GM19452 (cell line): ENCODE measurements around the gene ATP10A.
"Not testable (repeated sequence)": the region's sequence is repeated elsewhere in the genome, so short reads cannot be mapped to it uniquely, and the experiment has no call there.

Experiments
- ATAC-seq: cut with Tn5 transposase; IDR thresholded peaks from one replicate; pipeline ENCODE4 v1.9.1; 2021; ENCODE audit not compliant: unreplicated experiment

The ATP10A gene

DNA sequence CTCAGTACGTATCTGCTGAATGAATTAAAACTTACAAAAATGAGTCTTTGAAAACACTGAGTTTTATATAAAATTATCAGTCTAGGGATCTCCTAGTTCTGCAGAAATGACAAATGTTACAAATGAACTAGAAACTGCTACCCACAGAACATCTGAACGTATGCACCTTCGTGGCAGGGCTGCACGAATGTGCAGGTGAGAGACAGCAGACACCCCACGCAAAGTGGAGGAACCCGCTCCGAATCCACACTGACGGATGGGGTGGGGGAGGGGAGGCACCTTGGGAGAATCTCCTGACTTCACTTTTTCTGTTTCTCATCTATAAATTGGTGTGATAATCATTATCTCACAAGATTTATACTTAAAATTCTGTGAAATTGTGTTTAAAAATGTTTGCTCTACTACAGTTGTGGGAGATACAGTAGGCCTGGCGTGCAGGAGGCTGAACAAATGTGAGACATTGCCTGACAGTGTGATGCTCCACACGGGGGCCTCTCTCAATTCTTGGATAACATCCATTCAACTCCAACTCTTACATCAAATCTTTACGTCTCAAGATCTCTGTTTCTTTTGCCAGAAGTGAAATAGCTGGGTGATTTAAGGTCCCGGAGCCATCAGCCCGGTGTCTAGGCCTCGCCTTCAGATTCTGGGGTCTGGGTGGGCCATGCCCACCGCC lies 86.9 kb downstream of the ATP10A start:
- ATAC-seq: no peak

- no peak for ATAC-seq
Observed at GRCh38 chr15:25775317-25775912, 87.7 kb downstream of the ATP10A start.

DNA sequence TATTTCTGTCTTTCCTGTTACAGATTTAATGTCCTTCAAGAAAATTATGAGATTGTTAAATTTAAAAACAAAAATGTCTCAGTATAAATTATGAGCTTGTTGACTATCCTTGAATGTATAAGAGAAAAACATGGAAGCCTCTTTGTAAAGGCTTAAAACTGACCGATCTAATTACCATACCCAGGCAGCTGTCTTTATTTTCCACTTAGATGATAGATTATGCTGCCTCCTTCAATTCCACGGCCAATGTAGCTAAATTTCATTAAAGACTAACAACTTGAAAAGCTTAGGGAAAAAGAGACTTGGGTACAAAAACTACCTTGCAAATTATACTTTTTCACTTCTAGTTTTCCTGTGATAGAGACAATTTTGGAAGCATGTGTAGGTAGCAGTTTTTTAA lies 88.3 kb downstream of the ATP10A start:
- ATAC-seq: no peak

- ATAC-seq: no peak
Observed at GRCh38 chr15:25773248-25773647, 89.9 kb downstream of the ATP10A start.

DNA sequence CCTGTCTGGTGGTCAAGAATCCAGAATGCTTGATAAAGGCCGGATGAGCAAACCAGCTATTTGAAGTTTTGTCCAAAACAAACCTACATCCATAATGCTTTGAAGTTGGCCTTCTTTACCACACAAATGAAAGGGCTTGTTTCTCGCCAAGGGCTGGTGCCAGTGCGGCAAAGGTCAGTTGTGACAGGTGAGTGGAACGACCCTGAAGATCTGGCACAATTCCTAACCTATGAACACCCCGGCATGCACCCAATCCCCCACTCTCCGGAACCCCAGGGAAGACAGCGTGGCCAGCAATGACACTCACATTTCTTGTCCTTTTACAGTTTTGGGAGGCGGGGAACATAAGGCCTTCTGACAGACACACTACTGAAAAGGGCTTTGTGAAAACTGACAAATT lies 90.6 kb downstream of the ATP10A start:
- no peak for ATAC-seq

GRCh38 chr15:25771736-25772135 lies 91.4 kb downstream of the ATP10A start:
- ATAC-seq: not testable (repeated sequence)

- no peak for ATAC-seq
Observed at GRCh38 chr15:25771338-25771706, 91.8 kb downstream of the ATP10A start.

DNA sequence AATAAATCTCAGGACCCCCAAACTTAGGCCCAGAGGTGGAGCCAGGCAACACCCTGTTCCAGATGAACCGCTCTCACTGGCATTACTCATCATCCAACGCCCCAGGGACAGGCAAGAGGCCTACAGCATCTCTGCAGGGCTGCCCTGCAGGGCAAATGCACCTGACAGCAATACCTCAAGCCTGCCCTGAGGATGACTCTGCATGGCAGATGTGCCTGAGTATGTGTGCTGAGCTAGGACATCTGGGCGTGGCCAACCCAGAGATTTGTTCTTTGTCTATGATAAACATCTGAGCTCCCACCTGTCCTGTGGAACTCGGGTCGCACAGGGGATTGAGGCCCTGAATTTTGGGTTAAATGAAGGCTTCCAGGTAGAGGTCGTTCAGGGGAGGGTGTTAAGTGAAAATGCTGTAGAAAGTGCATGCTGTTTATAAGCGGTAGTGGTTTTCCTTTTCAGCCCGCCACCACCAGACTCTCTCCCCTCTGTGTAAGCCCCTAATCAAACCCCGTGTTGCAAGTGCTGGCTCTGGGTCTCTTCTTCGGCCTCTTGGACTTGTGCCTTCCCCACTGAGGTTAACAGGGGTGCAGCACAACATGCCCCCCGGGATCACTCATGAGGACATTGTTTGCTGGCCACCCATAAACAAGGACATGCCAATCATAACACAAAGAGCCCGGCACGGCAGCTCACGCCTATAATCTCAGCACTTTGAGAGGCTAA lies 92.3 kb downstream of the ATP10A start:
- no peak for ATAC-seq

DNA sequence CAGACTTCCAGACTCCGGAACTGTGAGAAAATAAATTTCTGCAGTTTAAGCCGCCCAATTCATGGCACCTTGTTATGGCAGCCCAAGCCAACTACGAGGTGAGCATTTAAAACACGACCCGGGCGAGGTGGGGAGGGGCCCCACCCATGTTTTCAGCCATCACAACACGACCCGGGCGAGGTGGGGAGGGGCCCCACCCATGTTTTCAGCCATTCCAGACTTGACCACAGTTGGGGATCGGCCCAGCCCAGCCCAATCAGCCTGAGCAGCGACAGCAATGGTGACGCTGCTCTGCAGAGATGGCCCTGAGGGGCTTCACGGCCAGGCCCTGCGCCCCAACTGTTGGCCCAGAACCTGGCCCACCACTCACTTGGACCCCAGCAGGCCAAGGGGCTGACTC lies 93.1 kb downstream of the ATP10A start:
- no peak for ATAC-seq

- no peak for ATAC-seq
Observed at GRCh38 chr15:25768271-25768670, 94.9 kb downstream of the ATP10A start.

DNA sequence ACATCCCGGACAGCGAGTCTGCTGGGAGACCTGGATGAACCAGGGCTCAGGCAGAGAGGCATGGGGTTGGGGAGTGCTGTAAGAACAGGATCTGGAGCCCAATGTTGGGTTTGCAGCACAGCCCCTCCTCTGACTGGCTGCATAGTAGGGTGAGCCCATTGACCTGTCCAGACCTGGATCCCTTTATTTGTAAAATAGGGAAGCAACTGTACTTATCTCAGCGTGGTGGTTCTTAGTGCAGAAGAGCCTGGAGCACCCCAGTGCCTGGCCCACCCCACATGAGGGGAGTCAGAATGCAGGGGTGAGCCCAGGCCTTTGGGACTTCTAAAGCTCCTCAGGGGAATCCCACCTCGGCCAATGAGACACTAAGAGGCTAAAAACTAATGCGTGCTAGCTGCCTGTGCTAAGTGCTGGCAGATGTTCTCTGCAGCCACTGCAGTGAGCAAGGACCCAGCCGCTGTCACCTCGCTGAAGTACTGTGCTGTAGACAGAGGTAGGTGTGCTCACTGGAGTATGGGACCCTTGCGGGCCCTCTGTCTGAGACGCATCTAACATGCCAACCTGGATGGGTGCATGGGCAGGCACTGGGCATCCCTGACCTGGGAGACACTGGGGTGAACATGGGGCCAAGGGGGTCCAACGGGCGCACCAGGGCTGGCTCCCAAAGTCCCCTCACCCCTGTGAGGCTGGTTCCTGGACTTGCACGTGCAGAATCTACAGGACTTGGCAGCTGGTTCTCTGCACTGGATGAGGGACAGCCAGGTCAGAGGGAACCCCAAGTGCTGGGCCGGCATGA lies 95.6 kb downstream of the ATP10A start:
- no peak for ATAC-seq

- no peak for ATAC-seq
Observed at GRCh38 chr15:25766417-25766816, 96.7 kb downstream of the ATP10A start.

DNA sequence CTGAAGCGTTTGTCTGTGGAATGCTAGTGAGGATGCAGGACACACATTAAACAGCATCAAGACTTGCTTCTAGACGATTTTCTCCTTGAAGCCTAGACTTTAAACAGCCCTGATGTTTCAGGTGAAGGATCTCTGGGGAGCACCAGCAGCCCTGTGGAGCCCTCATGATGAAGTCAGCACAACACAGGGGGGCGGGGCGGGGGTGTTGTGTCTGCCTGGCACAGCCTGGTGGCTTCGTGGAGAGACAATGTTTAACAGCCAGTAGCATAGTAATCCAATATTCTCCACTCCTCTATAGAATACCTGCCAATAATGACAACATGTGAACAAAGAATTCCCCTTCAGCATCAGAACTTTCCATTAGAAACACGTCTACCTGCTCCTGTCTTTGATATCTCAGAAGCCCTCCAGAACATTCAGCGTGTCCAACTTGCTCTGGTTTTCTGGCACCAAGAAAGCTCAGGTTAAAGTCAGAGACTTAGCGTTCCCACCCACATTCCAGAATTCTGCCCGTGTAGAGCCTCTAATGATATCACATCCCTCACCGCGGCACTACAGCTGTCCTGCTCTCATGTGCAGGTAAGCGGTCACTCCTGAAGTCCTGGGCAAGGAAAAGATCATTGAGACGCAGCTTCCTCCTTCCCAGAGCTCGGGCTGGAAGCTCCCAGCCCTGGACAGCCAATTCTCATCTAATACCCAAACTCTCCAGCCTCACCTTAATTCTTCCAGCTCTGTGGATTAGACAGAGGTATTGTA lies 98.0 kb downstream of the ATP10A start:
- ATAC-seq: no peak

GRCh38 chr15:25763954-25764353 lies 99.2 kb downstream of the ATP10A start:
- no peak for ATAC-seq

- ATAC-seq: no peak
Observed at GRCh38 chr15:25763331-25763751, 99.8 kb downstream of the ATP10A start.

DNA sequence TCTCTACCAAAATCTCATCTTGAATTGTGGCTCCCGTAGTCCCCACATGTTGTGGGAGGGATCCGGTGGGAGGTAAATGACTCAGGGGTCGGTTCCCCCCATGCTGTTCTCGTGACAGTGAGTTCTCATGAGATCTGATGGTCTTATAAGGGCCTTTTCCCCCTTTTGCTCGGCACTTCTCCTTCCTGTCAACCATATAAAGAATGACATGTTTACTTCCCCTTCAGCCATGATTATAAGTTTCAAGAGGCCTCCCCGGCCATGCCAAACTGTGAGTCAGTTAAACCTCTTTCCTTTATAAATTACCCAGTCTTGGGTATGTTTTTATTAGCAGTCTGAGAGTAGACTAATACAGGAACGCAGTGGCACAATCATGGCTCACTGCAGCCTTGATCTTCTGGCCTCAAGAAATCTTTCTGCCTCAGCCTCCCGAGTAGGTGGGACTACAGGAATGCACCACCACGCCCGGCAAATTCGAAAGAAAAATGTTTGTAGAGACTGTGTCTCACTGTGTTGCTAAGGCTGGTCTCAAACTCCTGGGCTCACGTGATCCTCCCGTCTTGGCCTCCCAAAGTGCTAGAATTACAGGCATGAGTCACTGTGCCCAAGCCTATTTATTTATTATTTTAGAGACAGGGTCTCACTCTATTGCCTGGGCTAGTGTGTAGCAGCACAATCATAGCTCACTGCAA lies 101.0 kb downstream of the ATP10A start:
- no peak for ATAC-seq

DNA sequence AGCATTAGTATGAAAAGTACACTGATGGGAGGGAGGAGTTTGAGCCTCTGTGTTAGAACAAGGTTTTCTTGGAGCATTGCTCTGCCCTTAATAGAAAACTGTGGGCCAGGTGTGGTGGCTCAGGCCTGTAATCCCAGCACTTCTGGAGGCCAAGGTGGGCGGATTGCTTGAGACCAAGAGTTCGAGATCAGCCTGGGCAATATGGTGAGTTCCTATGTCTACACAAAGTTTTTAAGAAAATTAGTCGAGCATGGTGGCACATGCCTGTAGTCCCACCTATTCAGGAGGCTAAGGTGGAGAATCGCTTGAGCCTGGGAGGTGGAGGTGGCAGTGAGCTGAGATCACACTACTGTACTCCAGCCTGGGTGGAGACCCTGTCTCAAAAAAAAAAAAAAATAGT lies 103.7 kb downstream of the ATP10A start:
- ATAC-seq: no peak

GRCh38 chr15:25758612-25759011 lies 104.5 kb downstream of the ATP10A start:
- not testable (repeated sequence) for ATAC-seq

- no peak for ATAC-seq
Observed at GRCh38 chr15:25743548-25744275, 119.4 kb downstream of the ATP10A start.
